WTC11 (cell line): ENCODE data around the gene ZNF750. TPM values are rescaled to one million over a fixed set of nuclear protein-coding genes. Genes with fewer than 3 reads are reported as not detected.
A peak's percentile ranks its signal among the peaks of the same experiment; 100 is the strongest.

Experiments used
- ATAC-seq: fragments of 200-7000 bp; cut with Tn5 transposase; 2 replicates; pipeline ENCODE4 v1.10.0; 2021; ENCODE audit warnings: mild to moderate bottlenecking, moderate library complexity
- CTCF ChIA-PET: fragments of 300-600 bp; sonication (Branson Sonifier 250); formaldehyde crosslinking; loops from one replicate; lab custom pipeline; 2021; ENCODE audit warnings: antibody characterized with exemption; lab: Charles Lee
- POLR2A ChIA-PET: fragments of 350-600 bp; sonication (Branson Sonifier 250); formaldehyde crosslinking; loops from one replicate; lab custom pipeline; 2021; ENCODE audit warnings: antibody characterized with exemption; lab: Charles Lee
- DNase-seq: peaks from one replicate; pipeline ENCODE4 v3.0.0; 2021; ENCODE audit warnings: low spot score
- H3K27ac Mint-ChIP-seq: 2 replicates; pipeline ENCODE4 v1.8.0; 2021; ENCODE audit warnings: mixed read lengths
- H3K27me3 Mint-ChIP-seq: 2 replicates; pipeline ENCODE4 v1.8.0; 2021; ENCODE audit warnings: low read depth, mild to moderate bottlenecking, moderate library complexity, mixed read lengths
- H3K36me3 Mint-ChIP-seq: 2 replicates; pipeline ENCODE4 v1.8.0; 2021; ENCODE audit warnings: mixed read lengths
- H3K4me1 Mint-ChIP-seq: 2 replicates; pipeline ENCODE4 v1.8.0; 2022; ENCODE audit warnings: mixed read lengths
- H3K4me3 Mint-ChIP-seq: 2 replicates; pipeline ENCODE4 v1.8.0; 2021; ENCODE audit warnings: mild to moderate bottlenecking, moderate library complexity, mixed read lengths
- H3K9me3 Mint-ChIP-seq: 2 replicates; pipeline ENCODE4 v1.8.0; 2021; ENCODE audit warnings: mixed read lengths
- ATF1 ChIP-seq: sonication (generic); formaldehyde crosslinking; IDR thresholded peaks from 2 replicates; pipeline ENCODE4 v1.8.1; 2023; ENCODE audit warnings: mild to moderate bottlenecking, moderate library complexity, missing genetic modification reagents
- ELF4 ChIP-seq: sonication (generic); formaldehyde crosslinking; IDR thresholded peaks from 2 replicates; pipeline ENCODE4 v1.8.1; 2022; ENCODE audit warnings: low read depth, mild to moderate bottlenecking, moderate library complexity, missing genetic modification reagents
- ESRRA ChIP-seq: sonication (generic); formaldehyde crosslinking; IDR thresholded peaks from 2 replicates; pipeline ENCODE4 v1.8.1; 2022; ENCODE audit warnings: mild to moderate bottlenecking, missing genetic modification reagents, borderline replicate concordance
- GABPB1 ChIP-seq: sonication (generic); formaldehyde crosslinking; IDR thresholded peaks from 2 replicates; pipeline ENCODE4 v1.8.1; 2023; ENCODE audit warnings: mild to moderate bottlenecking, missing genetic modification reagents
- GTF2I ChIP-seq: fragments of 250-450 bp; sonication (Bioruptor Pico); conservative IDR thresholded peaks from 2 replicates; pipeline ENCODE4 v1.4.0; 2021; ENCODE audit warnings: mild to moderate bottlenecking
- NR1H2 ChIP-seq: sonication (generic); formaldehyde crosslinking; IDR thresholded peaks from 2 replicates; pipeline ENCODE4 v1.9.0; 2021; ENCODE audit warnings: mild to moderate bottlenecking, moderate library complexity, missing genetic modification reagents
- RORB ChIP-seq: fragments of 250-450 bp; sonication (Bioruptor Pico); IDR thresholded peaks from 2 replicates; pipeline ENCODE4 v1.9.0; 2021; ENCODE audit warnings: mild to moderate bottlenecking
- TP53 ChIP-seq: sonication (generic); formaldehyde crosslinking; IDR thresholded peaks from 2 replicates; pipeline ENCODE4 v1.8.1; 2023; ENCODE audit warnings: mild to moderate bottlenecking, missing genetic modification reagents
- USF2 ChIP-seq: sonication (generic); formaldehyde crosslinking; IDR thresholded peaks from 2 replicates; pipeline ENCODE4 v1.8.1; 2023; ENCODE audit warnings: mild to moderate bottlenecking, missing genetic modification reagents, moderate library complexity
- ZNF219 ChIP-seq: sonication (generic); formaldehyde crosslinking; IDR thresholded peaks from 2 replicates; pipeline ENCODE4 v1.8.0; 2023; ENCODE audit warnings: missing genetic modification reagents, mild to moderate bottlenecking, borderline replicate concordance
- ZNF532 ChIP-seq: fragments of 250-450 bp; sonication (Bioruptor Pico); IDR thresholded peaks from 2 replicates; pipeline ENCODE4 v1.9.0; 2021; ENCODE audit warnings: mild to moderate bottlenecking, borderline replicate concordance
- total RNA-seq: library from RNA; stranded (reverse); gene quantifications from 3 replicates; pipeline ENCODE4 v1.2.3, GENCODE V29; 2021
- TF ChIP-seq, protein P1 (sequence below): sonication (generic); formaldehyde crosslinking; IDR thresholded peaks from 2 replicates; pipeline ENCODE4 v1.8.0; 2022; ENCODE audit warnings: missing genetic modification reagents

Gene ZNF750
- total RNA-seq, 1 experiment from 2014 or later, result 0.04 TPM

- TF ChIP-seq ZNF532 (no peak), GTF2I (CRISPR knock-in tag) (no peak), NR1H2 (CRISPR knock-in tag) (no peak), TP53 (CRISPR knock-in tag) (no peak), USF2 (CRISPR knock-in tag) (no peak)
- TF ChIP-seq, all 79 proteins: peak for 0
Observed at GRCh38 chr17:82883419-82884031, 43.7 kb upstream of the ZNF750 start (continued).

DNA sequence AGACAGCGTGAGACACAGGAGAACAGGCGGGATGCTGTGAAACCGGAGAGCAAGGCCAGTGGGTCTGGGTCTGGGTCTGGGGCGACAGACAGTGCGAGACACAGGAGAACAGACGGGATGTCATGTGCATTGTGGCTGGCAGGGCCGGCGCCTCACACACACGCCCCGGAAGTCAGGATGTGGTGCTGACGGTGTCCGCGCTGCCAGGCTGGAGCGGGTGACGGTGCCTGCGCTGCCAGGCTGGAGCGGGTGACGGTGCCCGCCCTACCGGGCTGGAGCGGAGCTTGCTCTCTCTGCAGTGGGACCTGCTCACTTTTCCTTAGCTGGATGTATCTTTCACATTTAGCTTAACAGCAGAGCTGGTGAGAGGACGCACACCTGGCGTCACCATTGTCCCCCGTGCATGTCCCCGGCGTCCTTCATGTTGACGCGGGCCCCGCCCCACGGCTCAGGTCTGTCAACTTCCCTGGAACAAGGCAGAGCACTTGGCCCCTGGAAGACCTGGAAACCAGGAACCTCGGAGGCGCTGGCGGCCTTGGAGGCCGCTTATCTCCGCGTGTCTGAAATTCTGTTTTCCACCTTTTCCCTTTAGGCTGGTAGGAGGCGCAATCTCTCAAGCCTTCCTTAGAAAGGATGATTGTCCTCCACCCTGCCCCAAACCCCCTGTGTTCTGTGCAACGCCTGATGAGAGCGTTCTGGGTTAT, 43.0 kb upstream of the ZNF750 start:
- peaks cover 10% of the 10 kb centered on the region for H3K9me3 Mint-ChIP-seq
- H3K27me3 Mint-ChIP-seq, result no peaks in the 10 kb centered on the region
- H3K4me1 Mint-ChIP-seq, result peaks cover 21% of the 10 kb centered on the region
- H3K4me3 Mint-ChIP-seq, result no peak overlapping the region
- DNase-seq (no peak), ATAC-seq (no peak)
- ChIA-PET POLR2A (no interaction called here), CTCF (interaction anchor here (1.2 kb wide), 1 partner anchor 9 kb away, joined by 3 read pairs; no protein-coding TSS in a partner anchor)
- TF ChIP-seq NR1H2 (CRISPR knock-in tag) (no peak), ESRRA (no peak), RORB (CRISPR knock-in tag) (no peak), ATF1 (CRISPR knock-in tag) (no peak), ZNF219 (CRISPR knock-in tag) (no peak)
- TF ChIP-seq, protein P1, sequence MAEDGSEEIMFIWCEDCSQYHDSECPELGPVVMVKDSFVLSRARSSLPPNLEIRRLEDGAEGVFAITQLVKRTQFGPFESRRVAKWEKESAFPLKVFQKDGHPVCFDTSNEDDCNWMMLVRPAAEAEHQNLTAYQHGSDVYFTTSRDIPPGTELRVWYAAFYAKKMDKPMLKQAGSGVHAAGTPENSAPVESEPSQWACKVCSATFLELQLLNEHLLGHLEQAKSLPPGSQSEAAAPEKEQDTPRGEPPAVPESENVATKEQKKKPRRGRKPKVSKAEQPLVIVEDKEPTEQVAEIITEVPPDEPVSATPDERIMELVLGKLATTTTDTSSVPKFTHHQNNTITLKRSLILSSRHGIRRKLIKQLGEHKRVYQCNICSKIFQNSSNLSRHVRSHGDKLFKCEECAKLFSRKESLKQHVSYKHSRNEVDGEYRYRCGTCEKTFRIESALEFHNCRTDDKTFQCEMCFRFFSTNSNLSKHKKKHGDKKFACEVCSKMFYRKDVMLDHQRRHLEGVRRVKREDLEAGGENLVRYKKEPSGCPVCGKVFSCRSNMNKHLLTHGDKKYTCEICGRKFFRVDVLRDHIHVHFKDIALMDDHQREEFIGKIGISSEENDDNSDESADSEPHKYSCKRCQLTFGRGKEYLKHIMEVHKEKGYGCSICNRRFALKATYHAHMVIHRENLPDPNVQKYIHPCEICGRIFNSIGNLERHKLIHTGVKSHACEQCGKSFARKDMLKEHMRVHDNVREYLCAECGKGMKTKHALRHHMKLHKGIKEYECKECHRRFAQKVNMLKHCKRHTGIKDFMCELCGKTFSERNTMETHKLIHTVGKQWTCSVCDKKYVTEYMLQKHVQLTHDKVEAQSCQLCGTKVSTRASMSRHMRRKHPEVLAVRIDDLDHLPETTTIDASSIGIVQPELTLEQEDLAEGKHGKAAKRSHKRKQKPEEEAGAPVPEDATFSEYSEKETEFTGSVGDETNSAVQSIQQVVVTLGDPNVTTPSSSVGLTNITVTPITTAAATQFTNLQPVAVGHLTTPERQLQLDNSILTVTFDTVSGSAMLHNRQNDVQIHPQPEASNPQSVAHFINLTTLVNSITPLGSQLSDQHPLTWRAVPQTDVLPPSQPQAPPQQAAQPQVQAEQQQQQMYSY (CRISPR knock-in tag), result peak; percentile 69
- H3K36me3 Mint-ChIP-seq, result peaks cover 34% of the 10 kb centered on the region
- H3K27ac Mint-ChIP-seq, result peak overlapping the region; percentile 82

GRCh38 chr17:82881900-82882714, 42.3 kb upstream of the ZNF750 start:
- peaks cover 19% of the 10 kb centered on the region for H3K4me1 Mint-ChIP-seq
- TF ChIP-seq GABPB1 (CRISPR knock-in tag) (peak; percentile 55), ELF4 (CRISPR knock-in tag) (no peak)
- DNase-seq (no peak), ATAC-seq (no peak)
- H3K27ac Mint-ChIP-seq, result peak overlapping the region; percentile 94
- H3K36me3 Mint-ChIP-seq, result peaks cover 26% of the 10 kb centered on the region
- POLR2A ChIA-PET, result no interaction called here
- H3K4me3 Mint-ChIP-seq, result no peak overlapping the region
- CTCF ChIA-PET, result interaction anchor here (0.5 to 1.3 kb wide), 4 partner anchors 11 to 123 kb away, joined by 3 to 5 read pairs (median 4); no protein-coding TSS in a partner anchor
- peaks cover 5% of the 10 kb centered on the region; the same call in 1 of the 2 replicates for H3K9me3 Mint-ChIP-seq
- no peaks in the 10 kb centered on the region for H3K27me3 Mint-ChIP-seq
